K562 (cell line): Measurements from ENCODE around the gene INTS6. TPM values are rescaled to one million over a fixed set of nuclear protein-coding genes. Genes with fewer than 3 reads are reported as not detected.

Source experiments
- CHD2 ChIP-seq: IDR thresholded peaks from 2 replicates; pipeline ENCODE4 v1.6.1; 2011; ENCODE audit warnings: low read depth, low read length
- COPS2 ChIP-seq: fragments of 450-650 bp; conservative IDR thresholded peaks from 2 replicates; pipeline ENCODE4 v1.6.1; 2016; ENCODE audit warnings: mild to moderate bottlenecking, moderate library complexity
- FIP1L1 ChIP-seq: fragments of 200-400 bp; formaldehyde crosslinking; IDR thresholded peaks from 2 replicates; pipeline ENCODE4 v1.6.1; 2018; ENCODE audit warnings: mild to moderate bottlenecking, low read depth, low read length; ENCODE audit not compliant: poor library complexity, severe bottlenecking
- FOXK2 ChIP-seq, 2 experiments: fragments of 450-650 bp; IDR thresholded peaks in 1 of 2; conservative IDR thresholded peaks in 1 of 2; 2 replicates each; pipeline ENCODE4 v1.6.1; 2016; ENCODE audit warnings: low read depth in 2 of 2, mild to moderate bottlenecking in 1 of 2
- HNRNPLL ChIP-seq: fragments of 200-400 bp; formaldehyde crosslinking; IDR thresholded peaks from 2 replicates; pipeline ENCODE4 v1.6.1; 2017; ENCODE audit warnings: low read length, low read depth, mild to moderate bottlenecking; ENCODE audit not compliant: poor library complexity, severe bottlenecking
- MGA ChIP-seq: fragments of 450-650 bp; IDR thresholded peaks from 2 replicates; pipeline ENCODE4 v1.6.1; 2016; ENCODE audit warnings: mild to moderate bottlenecking, moderate library complexity
- PHF21A ChIP-seq: fragments of 450-650 bp; IDR thresholded peaks from 2 replicates; pipeline ENCODE4 v1.6.1; 2017; ENCODE audit warnings: low read depth, borderline replicate concordance
- SREBF2 ChIP-seq: sonication (generic); formaldehyde crosslinking; IDR thresholded peaks from 2 replicates; pipeline ENCODE4 v1.4.0; 2020; ENCODE audit warnings: mild to moderate bottlenecking, missing genetic modification reagents
- TBL1XR1 ChIP-seq, 2 experiments: IDR thresholded peaks; 2 replicates each; pipeline ENCODE4 v1.6.1; 2012; ENCODE audit warnings: improper control_type of control experiment in 2 of 2, low read length in 2 of 2, mild to moderate bottlenecking in 1 of 2
- ZNF175 ChIP-seq: fragments of 200-800 bp; sonication (Bioruptor generic); IDR thresholded peaks from 2 replicates; pipeline ENCODE4 v1.6.1; 2016; ENCODE audit warnings: low read depth, mild to moderate bottlenecking, missing genetic modification characterization, missing compliant biosample characterization
- polyA plus RNA-seq, 8 experiments: library from polyadenylated mRNA; depleted of rRNA in 4 of 8; stranded (reverse) in 5 of 8; unstranded in 3 of 8; fragments of >200 nt; fragmentation: Nextera tagmentation in 2 of 8; fragmentation: Illumina TruSeq in 1 of 8; extraction: Ambion mirVana in 2 of 8; extraction: Trizol in 1 of 8; gene quantifications; 2 replicates each; pipeline versions ENCODE4 v1.2.1 to v1.2.3, GENCODE V29; 2011 to 2014; ENCODE audit warnings: inconsistent platforms in 1 of 8, missing spikeins in 1 of 8
- total RNA-seq, 7 experiments: library from RNA; depleted of rRNA in 6 of 7; stranded (reverse); fragments of >200 nt in 6 of 7; fragmentation: Illumina TruSeq in 2 of 7; extraction: Trizol in 2 of 7; gene quantifications; 2 replicates each; pipeline versions ENCODE4 v1.2.1 to v1.2.3, GENCODE V29; 2011 to 2021; ENCODE audit warnings: low replicate concordance in 1 of 7
- TF ChIP-seq, protein P1 (sequence below): fragments of 450-650 bp; IDR thresholded peaks from 2 replicates; pipeline ENCODE4 v1.6.1; 2017; ENCODE audit warnings: antibody characterized with exemption, mild to moderate bottlenecking

Gene INTS6
- total and polyA plus RNA-seq, 9 of the 15 experiments (the other 6 are each of a cell fraction or from before 2014, with no cell fraction given), result 3.7 to 29.8 (median 16.1) TPM

DNA sequence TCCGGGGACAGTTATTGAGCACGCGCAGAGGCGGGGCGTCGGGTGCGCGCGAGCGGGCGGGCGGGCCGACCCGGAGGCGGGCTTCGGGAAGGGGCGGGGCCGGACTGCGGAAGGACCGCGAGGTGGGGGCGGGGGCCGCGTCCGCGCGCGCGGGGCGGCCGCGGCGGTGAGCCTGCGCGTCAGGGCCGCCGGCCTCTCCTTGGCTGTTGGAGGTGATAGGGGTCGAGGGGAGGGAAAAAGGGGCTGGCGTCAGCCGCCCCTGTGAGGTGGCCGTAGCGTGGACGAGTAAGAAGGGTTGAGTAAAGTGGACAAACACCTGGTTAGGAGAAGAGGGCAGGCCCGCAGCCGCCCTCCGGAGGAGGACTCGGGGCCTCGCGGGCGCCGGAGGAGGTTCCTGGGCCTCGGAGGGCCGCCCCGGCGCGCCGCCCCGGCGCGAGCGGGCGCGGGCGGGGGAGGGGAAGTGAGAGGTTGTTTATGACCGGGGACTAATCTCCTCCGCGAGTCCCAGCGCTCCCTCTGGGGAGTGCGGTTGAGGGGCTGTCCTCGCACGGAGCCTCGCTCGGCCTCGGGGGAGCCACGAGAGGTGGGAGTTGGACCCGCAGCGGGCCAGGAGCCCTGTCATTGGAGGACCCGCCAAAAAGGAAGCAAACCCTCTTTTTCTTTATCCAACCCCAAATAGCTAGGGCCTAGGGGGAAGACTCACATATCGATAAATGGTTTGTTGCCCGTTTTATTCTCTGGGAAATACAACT is 547 bp upstream of the INTS6 start (continued):
- TF ChIP-seq, protein P1, sequence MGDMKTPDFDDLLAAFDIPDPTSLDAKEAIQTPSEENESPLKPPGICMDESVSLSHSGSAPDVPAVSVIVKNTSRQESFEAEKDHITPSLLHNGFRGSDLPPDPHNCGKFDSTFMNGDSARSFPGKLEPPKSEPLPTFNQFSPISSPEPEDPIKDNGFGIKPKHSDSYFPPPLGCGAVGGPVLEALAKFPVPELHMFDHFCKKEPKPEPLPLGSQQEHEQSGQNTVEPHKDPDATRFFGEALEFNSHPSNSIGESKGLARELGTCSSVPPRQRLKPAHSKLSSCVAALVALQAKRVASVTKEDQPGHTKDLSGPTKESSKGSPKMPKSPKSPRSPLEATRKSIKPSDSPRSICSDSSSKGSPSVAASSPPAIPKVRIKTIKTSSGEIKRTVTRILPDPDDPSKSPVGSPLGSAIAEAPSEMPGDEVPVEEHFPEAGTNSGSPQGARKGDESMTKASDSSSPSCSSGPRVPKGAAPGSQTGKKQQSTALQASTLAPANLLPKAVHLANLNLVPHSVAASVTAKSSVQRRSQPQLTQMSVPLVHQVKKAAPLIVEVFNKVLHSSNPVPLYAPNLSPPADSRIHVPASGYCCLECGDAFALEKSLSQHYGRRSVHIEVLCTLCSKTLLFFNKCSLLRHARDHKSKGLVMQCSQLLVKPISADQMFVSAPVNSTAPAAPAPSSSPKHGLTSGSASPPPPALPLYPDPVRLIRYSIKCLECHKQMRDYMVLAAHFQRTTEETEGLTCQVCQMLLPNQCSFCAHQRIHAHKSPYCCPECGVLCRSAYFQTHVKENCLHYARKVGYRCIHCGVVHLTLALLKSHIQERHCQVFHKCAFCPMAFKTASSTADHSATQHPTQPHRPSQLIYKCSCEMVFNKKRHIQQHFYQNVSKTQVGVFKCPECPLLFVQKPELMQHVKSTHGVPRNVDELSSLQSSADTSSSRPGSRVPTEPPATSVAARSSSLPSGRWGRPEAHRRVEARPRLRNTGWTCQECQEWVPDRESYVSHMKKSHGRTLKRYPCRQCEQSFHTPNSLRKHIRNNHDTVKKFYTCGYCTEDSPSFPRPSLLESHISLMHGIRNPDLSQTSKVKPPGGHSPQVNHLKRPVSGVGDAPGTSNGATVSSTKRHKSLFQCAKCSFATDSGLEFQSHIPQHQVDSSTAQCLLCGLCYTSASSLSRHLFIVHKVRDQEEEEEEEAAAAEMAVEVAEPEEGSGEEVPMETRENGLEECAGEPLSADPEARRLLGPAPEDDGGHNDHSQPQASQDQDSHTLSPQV, result 0 out of 2 replicates have a peak, but pooled peaks have one; percentile 43
- TF ChIP-seq PHF21A, result no peak
- TF ChIP-seq FIP1L1, result peak; percentile 36
- TF ChIP-seq FOXK2 (conservative IDR thresholded peaks at IDR 0.05 in 1 of 2, IDR thresholded peaks at IDR 0.05 in 1 of 2; ENCODE audit: low read depth in 2 of 2), result peak in 1 of 2 experiments; percentile 54; a peak in 1 of 4 replicates
- TF ChIP-seq ZNF175, result peak; percentile 38; the same call in 1 of the 2 replicates
- TF ChIP-seq TBL1XR1 (IDR thresholded peaks at IDR 0.05; ENCODE audit: low read length in 2 of 2), result peak in 1 of 2 experiments; percentile 16; a peak in 1 of 4 replicates
- peak; percentile 8 for TF ChIP-seq HNRNPLL
- peak; percentile 45; the same call in 1 of the 2 replicates for TF ChIP-seq CHD2
- TF ChIP-seq MGA, result peak; percentile 58; the same call in 1 of the 2 replicates
- TF ChIP-seq COPS2, result no peak
- no peak for TF ChIP-seq SREBF2
